Skin of body (tissue), 2 donors: Measurements from ENCODE around the gene PAPPA. TPM values are rescaled to one million over a fixed set of nuclear protein-coding genes. Genes with fewer than 3 reads are reported as not detected.

ENCODE experiments used
- DNase-seq: peaks from one replicate; lab custom pipeline; 2025; lab: John Stamatoyannopoulos, UW
- total RNA-seq: library from RNA; depleted of rRNA; stranded (reverse); fragments of >200 nt; gene quantifications from one replicate; pipeline ENCODE4 v1.2.3, GENCODE V29; 2014

Gene PAPPA
- total RNA-seq, 1 donor from 2014 or later: 4.4 TPM

DNA sequence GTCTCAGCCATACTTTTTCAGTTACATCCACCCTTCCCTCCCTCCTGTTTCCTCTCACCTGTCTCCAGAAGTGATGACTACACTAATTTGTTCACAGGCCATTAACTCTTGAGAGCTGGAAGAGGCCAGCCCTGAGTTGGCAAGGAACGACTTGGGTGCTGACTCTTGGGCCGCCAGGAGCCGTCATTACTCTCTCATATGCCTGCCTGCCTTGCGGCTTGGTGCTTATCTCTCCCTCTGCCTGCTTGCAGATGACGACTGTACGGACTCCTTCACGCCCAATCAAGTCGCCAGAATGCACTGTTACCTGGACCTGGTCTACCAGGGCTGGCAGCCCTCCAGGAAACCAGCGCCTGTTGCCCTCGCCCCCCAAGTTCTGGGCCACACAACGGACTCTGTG lies 66.1 kb downstream of the PAPPA start:
- no peak for DNase-seq

DNA sequence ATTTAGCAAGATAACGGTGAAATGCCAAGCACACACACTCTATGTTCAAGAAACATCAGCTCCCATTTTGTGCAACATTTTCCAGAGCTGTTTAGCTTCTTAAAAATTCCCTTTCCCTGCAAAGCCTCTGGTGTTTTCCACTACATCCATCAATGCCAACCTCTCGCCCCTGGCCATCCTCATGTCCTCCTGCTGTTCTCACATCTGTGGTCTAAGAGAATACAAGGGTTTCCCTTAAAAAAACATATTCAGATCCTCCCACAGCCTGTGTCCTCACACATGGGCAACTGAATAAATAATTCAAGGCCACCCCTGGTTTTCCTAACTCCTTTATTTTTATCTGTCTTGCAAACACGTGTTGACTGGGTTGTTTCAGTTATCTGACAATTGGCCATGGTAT lies 70.3 kb downstream of the PAPPA start:
- DNase-seq: no peak

DNA sequence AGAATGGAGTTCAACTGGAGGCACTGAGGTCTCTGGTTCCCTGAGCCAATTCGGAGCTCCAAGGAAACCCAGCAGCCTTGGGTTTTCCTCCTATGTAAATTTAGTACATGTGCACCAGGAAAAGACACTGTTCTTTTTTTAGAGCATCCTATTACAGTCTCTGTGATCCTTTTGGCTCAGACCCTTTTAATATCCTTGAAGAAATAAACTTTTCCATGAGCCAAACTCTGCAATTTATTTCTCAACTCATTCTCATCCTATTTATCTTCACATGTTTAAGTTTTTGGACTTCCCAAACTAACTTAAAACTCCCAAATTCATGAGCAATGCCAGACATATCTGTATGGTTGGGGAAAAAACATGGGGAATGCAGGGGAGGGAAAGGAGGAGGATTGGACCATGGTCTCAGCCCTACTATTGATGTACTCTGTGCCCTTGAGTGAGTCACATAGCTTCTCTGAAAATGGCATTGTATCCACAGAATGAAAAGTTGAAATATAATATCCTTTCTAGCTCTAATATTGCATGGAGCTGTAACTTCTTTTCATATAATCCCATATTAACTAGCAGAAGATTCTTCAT lies 76.6 kb downstream of the PAPPA start:
- DNase-seq: no peak

DNA sequence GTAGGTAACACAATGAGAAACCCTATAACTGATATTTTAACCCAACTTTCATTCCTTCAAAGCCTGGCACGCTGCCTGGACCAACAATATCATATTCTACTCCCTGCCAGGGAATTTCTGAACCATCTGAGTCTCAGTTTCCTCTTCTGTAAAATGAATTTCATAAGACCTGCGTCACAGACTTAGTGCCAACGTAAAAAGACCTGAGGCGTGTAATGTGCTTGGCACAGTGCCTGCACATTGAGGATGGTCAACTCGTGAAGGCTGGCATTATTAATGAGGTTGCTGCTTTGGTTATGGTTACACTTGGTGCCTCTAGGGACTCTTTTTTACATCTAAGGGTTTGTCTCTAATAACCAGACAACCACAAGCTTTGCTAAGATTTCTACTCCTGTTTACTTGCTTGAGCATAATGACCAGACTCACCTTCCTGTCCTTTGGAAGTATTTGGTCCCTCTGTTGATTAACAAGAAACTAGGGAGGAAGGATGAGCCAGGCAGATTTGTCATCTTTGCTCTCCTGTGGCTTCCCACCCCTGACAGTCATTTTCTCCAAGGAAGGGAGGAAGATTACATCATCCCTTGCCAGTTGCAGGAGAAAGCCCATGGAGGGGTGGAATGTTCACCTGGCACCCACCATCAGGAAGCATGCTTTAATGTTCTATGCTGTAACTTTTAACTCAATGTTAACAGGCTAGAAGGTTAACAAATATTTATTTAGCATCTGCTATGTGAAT lies 79.0 kb downstream of the PAPPA start:
- DNase-seq: no peak

DNA sequence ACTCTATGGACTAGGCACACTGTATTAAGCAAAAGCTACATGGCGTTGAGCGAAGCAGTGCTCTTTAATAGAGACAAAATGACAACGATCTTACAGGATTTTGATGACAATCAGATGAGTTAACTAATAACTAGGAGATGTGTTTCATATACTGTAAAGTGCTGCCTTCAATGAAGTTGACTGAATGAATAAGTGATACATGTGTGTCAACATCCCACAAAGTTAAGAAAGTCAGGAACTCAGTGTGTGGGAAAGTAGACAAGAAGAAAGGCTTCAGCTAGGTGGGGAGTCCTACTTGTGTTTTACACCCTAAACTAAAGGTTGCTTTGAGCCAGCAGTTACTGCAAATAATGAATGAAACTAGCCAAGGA lies 79.6 kb downstream of the PAPPA start:
- DNase-seq: peak; percentile 21

DNA sequence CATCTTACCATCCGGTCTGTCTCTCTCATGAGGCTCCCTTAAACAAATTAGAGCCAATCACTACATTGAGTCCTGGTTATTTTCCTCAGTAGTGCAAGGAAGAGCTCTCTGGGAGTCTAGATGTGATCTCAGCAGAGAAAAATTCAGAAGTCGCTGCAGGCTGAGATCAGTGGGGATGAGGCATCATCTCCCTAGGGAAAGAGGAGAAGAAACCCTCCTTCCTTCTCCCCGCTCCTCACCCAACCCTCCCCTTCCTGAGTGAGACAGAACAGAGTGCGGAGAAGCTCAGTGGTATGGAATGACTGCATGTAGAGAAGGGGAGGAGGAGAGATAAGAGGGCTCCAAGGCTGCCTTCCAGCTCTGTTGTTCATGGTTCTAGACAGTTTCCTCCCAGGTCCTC lies 80.5 kb downstream of the PAPPA start:
- DNase-seq: peak; percentile 70

DNA sequence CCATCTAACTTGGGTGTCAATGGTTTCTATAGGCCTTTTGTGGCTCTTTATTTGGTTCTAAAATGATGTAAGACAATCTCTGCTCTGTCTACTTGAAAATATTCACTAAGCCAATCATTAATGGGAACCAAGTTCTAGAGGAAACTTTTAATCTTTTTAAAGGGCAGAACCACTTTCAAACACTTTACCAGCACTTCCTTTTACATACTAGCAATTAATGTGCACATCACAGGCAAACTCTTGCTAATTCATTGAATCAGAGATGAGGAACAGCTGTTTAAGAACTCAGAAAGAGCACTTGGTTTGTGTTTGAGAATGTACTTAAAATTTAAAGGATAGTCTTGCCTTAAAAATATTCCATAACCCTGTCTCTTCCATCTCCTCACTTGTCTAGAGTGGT lies 83.4 kb downstream of the PAPPA start:
- DNase-seq: no peak

DNA sequence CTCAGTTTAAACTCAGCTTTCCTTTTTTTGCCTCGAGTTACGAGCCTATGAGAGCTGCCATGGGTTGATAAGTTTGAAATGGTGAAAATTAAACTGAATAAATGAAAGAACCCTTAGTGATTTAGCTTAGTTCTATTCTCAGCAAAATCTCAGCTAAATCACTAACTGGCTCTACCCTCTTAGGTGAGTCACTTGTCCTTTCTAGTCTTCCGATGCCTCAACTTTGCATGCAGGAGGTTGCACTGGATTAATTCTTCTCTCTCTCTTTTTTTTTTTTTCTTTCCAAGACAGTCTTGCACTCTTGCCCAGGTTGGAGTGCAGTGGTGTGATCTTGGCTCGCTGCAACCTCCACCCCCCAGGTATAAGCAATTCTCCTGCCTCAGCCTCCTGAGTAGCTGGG lies 83.9 kb downstream of the PAPPA start:
- DNase-seq: no peak

DNA sequence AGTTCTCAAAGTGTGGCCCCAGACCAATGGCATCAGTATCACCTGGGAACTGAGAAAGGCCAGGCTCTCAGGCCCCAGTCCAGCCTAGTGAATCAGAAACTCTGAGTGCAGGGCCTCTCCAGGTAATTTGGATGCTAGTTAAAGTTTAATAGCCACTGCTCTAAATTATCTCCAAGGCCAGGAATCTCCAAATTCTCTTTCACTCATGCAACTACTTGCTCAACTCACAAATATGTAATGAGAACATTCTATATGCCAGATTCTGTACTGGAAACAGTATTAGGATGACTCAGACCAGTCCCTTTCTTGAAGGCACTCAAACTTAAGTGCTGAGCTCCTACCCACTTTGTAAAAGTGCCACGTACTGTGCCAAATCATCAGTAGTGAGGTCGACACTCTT lies 84.6 kb downstream of the PAPPA start:
- no peak for DNase-seq

DNA sequence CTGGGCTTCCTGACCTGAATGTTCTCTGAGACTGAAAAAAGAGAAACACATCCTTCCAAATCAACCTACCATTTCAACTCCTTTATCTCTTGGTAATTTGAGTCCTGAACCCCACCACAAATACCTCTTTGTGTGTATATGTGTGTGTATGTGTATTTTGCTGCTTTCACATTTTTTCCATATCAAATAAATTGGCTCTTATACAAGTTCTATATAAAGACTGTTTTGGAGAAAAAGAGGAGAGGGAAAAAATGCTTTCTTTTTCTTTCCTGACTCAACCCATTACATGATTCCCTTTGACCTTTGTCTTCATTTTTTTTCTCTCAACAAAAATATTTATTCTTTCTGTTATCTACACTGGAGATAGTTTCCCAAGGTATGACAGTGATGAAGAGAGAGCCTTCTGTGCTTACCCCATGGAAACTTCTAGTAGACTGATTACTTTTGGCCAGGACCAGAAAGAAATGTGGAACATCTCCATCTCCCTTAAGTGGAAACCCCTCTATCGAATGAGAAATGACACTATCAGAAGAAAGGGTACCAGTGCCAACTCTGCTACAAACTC lies 85.3 kb downstream of the PAPPA start:
- no peak for DNase-seq

DNA sequence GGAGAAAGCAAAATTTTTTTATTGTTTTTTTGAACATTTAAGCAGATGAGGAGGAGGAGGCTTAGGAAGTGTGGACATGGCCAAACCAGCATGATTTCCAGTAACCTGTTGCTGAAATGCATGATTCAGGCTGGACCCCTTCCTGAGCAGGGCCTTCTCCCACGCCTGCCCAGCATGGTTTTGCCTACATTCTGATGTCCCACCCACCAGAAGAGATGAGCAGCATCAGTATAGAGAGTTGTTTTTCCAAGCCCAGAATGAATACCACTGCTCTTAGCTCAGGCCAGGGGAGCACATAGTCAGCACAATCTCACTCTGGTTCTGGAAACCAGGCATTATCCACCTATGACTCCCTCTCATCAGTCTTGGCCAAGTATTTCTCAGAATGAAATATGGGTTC lies 90.1 kb downstream of the PAPPA start:
- no peak for DNase-seq

DNA sequence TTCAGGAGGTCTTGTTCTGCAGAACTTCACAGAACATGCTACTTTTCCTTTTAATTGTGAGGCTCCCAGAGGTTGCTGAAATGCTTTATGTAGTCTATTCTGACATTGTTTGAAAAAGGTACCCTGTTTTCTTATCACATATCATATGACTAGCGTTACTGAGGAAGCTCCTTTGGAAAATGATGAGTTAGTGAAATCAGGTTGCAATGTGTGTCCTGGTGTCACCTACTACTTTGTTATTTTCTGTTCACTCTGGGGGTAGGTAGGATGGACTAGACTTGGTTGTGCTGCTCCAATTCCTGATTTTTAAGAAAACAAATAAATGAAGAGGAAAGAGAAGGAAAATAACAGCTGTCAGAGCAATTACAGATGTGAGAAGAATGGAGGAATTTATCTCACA lies 93.7 kb downstream of the PAPPA start:
- no peak for DNase-seq

DNA sequence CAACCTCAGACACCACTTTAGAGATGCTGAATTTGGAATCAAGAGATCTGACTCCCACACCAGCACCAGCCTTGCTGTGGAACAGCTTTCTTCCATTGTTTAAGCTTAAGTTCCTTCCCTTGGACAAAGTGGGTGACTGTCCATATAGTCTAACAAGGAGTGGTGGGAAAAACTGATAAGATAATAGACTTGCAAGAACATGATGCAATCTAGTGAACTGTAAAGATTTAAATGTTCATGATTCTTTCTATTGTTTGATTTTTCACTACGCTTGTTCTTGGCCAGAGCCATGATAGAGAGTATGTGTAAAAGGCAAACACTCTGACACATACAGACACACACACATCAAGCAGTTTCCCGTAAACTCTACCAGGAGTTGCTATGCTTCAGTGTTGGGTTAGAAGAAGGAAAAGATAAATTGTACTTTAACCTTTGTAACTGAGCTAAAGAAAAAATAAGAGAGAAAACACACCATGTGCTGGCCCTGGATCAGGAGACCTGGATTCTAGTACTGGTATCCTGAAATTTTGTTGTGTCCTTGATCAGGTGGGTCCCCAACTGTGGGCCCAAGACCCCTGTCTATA lies 94.3 kb downstream of the PAPPA start:
- DNase-seq: no peak

DNA sequence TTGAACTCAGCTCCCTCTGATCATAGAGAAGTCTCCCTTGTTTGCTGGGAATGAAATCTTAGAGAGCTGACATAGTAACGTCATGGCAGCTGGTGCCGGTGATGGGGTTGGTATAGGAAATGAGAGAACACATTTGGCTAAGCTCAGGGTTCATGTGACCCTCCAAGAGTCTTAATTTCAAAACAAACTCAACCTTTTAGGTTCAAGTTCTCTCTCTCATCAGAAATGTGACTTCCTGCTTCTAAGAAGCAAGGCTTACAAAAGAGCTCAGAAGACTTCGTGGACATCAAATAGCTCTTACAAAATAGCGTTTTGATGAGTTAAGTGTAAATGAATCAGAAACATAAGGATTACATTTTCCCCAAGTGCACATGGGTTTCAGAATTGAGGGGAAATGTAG lies 97.3 kb downstream of the PAPPA start:
- peak; percentile 54 for DNase-seq

DNA sequence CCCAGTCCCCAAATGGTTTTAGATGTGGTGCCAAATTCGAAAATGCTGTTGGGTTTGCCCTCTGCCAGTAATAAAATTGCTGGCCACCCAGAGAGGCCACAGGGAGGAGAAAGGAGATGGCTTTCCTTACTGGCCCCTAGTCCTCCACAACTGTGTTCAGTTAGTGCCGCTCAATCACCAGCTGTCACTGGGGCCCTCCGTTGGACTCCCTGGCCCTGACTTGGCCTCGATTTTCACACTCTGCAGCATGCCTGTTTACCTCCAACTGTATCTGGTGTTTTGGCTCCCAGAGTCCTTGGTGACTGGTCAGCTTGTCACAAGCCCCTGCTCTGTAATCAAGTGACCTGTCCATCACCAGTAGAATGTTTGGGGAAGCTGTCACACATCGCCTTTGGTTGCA lies 97.8 kb downstream of the PAPPA start:
- DNase-seq: no peak

DNA sequence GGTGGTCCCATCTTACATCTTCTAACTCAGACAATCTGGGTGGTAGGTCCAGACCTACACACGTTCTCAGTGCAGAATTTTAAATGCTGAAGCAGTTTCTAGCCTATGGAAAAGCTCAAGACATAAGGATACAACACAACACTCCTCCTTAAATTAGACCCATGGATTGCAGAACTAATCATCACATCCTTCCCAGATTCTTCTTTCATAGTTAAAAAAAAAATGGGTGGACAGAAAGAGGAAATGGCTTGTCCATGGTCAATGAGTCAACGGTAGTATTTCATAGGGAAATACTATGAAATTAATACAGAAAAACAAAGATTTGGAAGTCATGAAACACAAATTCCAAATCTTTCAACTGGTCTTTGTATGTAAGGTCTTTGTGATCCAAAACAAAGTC lies 106.9 kb downstream of the PAPPA start:
- DNase-seq: no peak

DNA sequence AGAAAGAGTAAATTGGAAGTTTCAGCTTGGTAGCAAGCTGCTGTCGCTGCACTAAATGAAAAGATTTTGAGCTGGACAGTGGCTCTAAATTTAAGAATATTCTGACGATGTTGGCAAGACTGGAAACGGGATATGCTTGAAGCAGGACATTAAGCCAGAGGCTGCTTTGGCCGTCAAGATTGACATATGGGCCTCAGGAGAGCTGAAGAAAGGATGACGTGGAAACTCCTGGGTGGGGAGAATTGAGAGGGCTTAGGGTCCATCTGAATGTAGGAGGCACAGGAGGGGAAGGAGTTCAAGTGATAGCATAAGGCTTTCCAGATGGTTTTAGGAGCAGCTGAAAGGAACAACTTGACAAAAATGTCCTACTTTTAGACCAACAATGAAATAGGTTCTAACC lies 108.9 kb downstream of the PAPPA start:
- no peak for DNase-seq

DNA sequence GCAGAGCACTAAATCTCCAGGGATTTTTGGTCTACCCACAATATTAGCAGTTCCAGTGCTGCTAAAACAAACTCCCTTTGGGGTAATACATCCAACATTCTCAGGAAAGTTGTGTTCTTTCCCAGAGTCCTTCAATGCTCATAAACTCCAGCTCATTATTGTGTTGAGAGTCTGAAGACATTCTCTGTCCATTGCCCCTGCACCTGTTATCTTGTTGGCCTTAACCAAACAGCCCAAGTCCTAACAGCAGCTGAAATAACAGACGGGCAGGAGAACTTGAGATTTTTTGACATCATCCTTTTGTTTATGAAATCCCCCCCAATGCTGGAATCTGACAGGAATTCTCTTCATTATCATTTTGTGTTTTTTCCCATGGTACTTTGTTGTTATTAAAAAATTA lies 110.8 kb downstream of the PAPPA start:
- no peak for DNase-seq

DNA sequence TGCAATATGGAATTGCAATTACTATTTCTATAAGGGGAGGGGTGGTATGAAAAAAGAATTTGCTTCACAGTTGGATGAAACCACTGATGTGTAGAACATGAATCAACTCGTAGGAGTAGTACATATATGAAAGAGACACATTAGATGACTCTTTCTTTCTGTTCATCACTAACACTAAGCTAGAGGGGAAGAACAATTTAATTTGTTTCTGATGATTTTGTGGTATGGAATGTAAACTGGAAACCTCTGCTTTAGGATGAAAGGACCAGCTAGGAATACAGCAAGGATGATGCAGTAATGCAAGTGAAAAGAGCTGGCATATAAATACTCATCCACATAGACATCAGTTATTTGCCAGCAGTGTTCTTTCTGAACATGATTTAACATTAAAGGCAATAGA lies 113.4 kb downstream of the PAPPA start:
- peak; percentile 34 for DNase-seq

DNA sequence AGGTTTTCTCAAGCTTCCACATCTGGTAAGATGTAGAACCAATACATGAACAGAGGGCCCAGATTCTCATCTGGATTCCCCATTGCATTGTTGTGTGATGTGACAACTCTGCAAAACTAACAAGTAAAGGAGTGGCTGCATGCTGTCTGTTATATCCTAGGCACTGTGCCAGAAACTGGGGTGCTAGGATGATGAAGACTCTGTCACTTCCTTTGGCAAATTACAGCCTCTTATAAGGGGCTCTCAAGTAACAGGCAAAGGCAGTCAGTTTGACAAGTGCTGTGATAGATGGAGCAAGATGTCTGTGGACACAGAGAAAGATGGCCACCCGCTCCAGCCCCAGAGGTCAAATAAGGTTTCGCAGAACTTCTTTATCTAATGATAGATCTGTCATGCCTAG lies 115.7 kb downstream of the PAPPA start:
- DNase-seq: peak; percentile 77

DNA sequence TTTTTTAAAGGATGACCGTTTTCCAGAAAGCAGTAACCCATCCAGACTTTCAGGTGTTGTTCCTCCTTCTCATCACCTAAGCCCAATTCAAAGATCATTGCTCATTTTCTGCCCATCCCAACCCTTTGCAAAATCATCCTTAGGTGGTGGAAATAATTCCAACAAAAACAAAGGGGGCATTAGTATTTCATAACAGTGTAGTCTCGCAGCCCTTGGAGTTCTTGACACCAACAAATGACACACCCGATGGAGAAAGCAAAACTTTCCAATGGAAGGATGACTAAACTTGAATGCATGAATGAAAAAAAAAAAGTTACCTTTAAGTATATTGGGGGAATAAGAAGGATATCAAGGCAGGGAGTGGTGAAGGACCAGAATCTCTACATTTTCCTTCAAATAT lies 117.0 kb downstream of the PAPPA start:
- no peak for DNase-seq

DNA sequence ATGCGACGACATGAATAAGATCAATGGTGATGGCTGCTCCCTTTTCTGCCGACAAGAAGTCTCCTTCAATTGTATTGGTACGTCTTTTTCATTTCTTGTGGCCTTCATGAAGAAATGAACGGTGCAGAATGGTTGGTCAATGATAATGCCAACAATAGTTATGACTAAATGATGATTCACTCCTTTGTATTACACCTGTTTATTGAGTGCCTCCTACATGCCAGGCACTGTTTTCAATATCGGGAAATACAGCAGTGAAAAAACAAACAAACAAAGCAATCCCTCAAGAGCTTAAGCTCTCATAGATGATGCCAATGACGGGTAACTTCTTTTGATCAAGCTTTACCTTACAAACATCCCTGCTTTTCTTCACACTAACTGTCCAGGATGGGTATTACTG lies 117.7 kb downstream of the PAPPA start:
- DNase-seq: no peak

DNA sequence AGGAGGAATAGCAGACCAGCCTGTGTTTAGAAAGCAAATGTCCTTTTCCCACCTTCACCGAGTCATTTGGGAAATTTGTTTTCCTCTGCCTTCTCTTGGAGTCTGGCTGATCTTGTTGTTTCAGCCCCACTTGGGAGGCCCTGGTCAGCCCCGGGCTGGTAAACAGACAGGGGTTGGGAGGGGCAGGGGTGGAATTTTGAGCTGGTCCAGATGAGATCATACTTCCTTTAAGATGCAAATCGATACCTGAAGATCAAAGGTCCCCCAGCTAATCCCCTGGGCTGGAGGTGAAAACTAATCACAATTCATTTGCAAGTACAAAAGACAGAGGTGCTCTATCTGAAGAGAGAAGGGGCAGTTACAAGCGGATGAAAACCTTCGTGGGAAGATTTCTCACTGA lies 118.4 kb downstream of the PAPPA start:
- no peak for DNase-seq
